AG04449 (cell line): Measurements from ENCODE around the gene ACE.

Experiments used
- CTCF ChIA-PET: fragments of 350-600 bp; formaldehyde crosslinking; extraction: SDS; loops from one replicate; lab custom pipeline; 2021; ENCODE audit warnings: antibody characterized with exemption; lab: Yijun Ruan, JAX
- POLR2A ChIA-PET: fragments of 400-600, 350-600 bp; formaldehyde crosslinking; extraction: SDS; loops from one replicate; lab custom pipeline; 2020; ENCODE audit warnings: antibody characterized with exemption, inconsistent platforms; lab: Yijun Ruan, JAX
- DNase-seq: peaks from one replicate; pipeline ENCODE4 v3.0.0-alpha.2; 2010; ENCODE audit warnings: low read depth, low spot score
- H3K4me3 ChIP-seq: 2 replicates; pipeline ENCODE4 v1.5.1; 2011; ENCODE audit warnings: low read depth, mild to moderate bottlenecking, control low read depth, low read length
- CTCF ChIP-seq: IDR thresholded peaks from one replicate; pipeline ENCODE4 v1.5.1; 2011; ENCODE audit warnings: mild to moderate bottlenecking, moderate library complexity, low read length, control low read depth, inconsistent platforms; ENCODE audit not compliant: insufficient read depth; ENCODE audit errors: missing control alignments

ACE gene

GRCh38 chr17:63546308-63547082 lies 69.6 kb downstream of the ACE start:
- DNase-seq: no peak
- ChIA-PET CTCF (interaction anchor here (1.0 kb wide), 1 partner anchor 121 kb away, joined by 3 read pairs; no protein-coding TSS in a partner anchor), POLR2A (interaction anchor here (0.6 kb wide), 1 partner anchor 15 kb away, joined by 3 read pairs; no protein-coding TSS in a partner anchor)
- TF ChIP-seq CTCF: no peak
- no peak overlapping the region for H3K4me3 ChIP-seq

GRCh38 chr17:63547083-63547523 lies 70.2 kb downstream of the ACE start:
- no peak for DNase-seq
- POLR2A ChIA-PET: no interaction called here

More at GRCh38 chr17:63547083-63547523, 70.2 kb downstream of the ACE start:
- no peak for TF ChIP-seq CTCF
- no peak overlapping the region for H3K4me3 ChIP-seq
- CTCF ChIA-PET: no interaction called here
